CD8-positive, alpha-beta memory T cell (primary cell): ENCODE results near the gene DOCK2. TPM values are rescaled to one million over a fixed set of nuclear protein-coding genes. Genes with fewer than 3 reads are reported as not detected.
"Not testable (repeated sequence)": the region's sequence is repeated elsewhere in the genome, so short reads cannot be mapped to it uniquely, and the experiment has no call there.

ENCODE experiments used
- CTCF ChIA-PET: fragments of 350-600 bp; sonication (Branson Sonifier 250); formaldehyde crosslinking; loops from one replicate; lab custom pipeline; 2021; ENCODE audit warnings: antibody characterized with exemption; lab: Charles Lee
- POLR2A ChIA-PET: fragments of 350-600 bp; sonication (Branson Sonifier 250); formaldehyde crosslinking; loops from one replicate; lab custom pipeline; 2021; ENCODE audit warnings: antibody characterized with exemption; lab: Charles Lee
- DNase-seq, 5 donors: peaks; one replicate each; pipeline versions ENCODE4 v3.0.0 to v3.0.0-alpha.2; 2020 to 2022; ENCODE audit warnings: mixed read lengths in 1 of 5
- H3K27ac ChIP-seq: one replicate; pipeline ENCODE4 v1.7.0; 2013; ENCODE audit warnings: low read depth, mild to moderate bottlenecking, low read length, moderate library complexity
- H3K27me3 ChIP-seq: 2 replicates; pipeline ENCODE4 v1.7.0; 2013; ENCODE audit warnings: low read length, mild to moderate bottlenecking; ENCODE audit not compliant: insufficient read depth, poor library complexity, severe bottlenecking
- H3K36me3 ChIP-seq: 2 replicates; pipeline ENCODE4 v1.7.0; 2013; ENCODE audit warnings: mild to moderate bottlenecking, low read length, moderate library complexity; ENCODE audit not compliant: insufficient read depth
- H3K4me1 ChIP-seq: 2 replicates; pipeline ENCODE4 v1.7.0; 2013; ENCODE audit warnings: mild to moderate bottlenecking, low read length, moderate library complexity; ENCODE audit not compliant: insufficient read depth
- H3K4me3 ChIP-seq: 2 replicates; pipeline ENCODE4 v1.7.0; 2013; ENCODE audit warnings: mild to moderate bottlenecking, low read length
- H3K9me3 ChIP-seq: 2 replicates; pipeline ENCODE4 v1.7.0; 2013; ENCODE audit warnings: mild to moderate bottlenecking, low read length
- H3K27ac Mint-ChIP-seq, 8 donors: one replicate each; pipeline ENCODE4 v1.8.0; 2020 to 2021; ENCODE audit warnings: mixed read lengths in 8 of 8, mild to moderate bottlenecking in 6 of 8, inconsistent platforms in 3 of 8, moderate library complexity in 3 of 8
- H3K27me3 Mint-ChIP-seq, 2 donors: one replicate each; pipeline ENCODE4 v1.8.0; 2020 to 2021; ENCODE audit warnings: mixed read lengths in 2 of 2, mild to moderate bottlenecking in 1 of 2, moderate library complexity in 1 of 2
- H3K36me3 Mint-ChIP-seq, 3 donors: one replicate each; pipeline ENCODE4 v1.8.0; 2020 to 2021; ENCODE audit warnings: mixed read lengths in 3 of 3, inconsistent platforms in 1 of 3, mild to moderate bottlenecking in 1 of 3
- H3K4me1 Mint-ChIP-seq, 3 donors: one replicate each; pipeline ENCODE4 v1.8.0; 2020 to 2021; ENCODE audit warnings: mixed read lengths in 3 of 3, inconsistent platforms in 1 of 3, mild to moderate bottlenecking in 1 of 3
- H3K4me3 Mint-ChIP-seq, 7 donors: one replicate each; pipeline ENCODE4 v1.8.0; 2020 to 2021; ENCODE audit warnings: mixed read lengths in 7 of 7, mild to moderate bottlenecking in 6 of 7, moderate library complexity in 4 of 7, inconsistent platforms in 2 of 7
- H3K9me3 Mint-ChIP-seq, 5 donors: one replicate each; pipeline ENCODE4 v1.8.0; 2020 to 2022; ENCODE audit warnings: mixed read lengths in 5 of 5, mild to moderate bottlenecking in 3 of 5, moderate library complexity in 2 of 5, inconsistent platforms in 1 of 5
- polyA plus RNA-seq: library from polyadenylated mRNA; unstranded; fragments of 300-500 nt; fragmentation: Illumina TruSeq; gene quantifications from one replicate; pipeline ENCODE4 v1.2.3, GENCODE V29; 2021
- total RNA-seq, 2 experiments: library from RNA; stranded (reverse); gene quantifications; one replicate each; pipeline ENCODE4 v1.2.3, GENCODE V29; 2021

DOCK2 gene
- total and polyA plus RNA-seq, 3 experiments from 2014 or later, result 102 to 157 (median 155) TPM

DNA sequence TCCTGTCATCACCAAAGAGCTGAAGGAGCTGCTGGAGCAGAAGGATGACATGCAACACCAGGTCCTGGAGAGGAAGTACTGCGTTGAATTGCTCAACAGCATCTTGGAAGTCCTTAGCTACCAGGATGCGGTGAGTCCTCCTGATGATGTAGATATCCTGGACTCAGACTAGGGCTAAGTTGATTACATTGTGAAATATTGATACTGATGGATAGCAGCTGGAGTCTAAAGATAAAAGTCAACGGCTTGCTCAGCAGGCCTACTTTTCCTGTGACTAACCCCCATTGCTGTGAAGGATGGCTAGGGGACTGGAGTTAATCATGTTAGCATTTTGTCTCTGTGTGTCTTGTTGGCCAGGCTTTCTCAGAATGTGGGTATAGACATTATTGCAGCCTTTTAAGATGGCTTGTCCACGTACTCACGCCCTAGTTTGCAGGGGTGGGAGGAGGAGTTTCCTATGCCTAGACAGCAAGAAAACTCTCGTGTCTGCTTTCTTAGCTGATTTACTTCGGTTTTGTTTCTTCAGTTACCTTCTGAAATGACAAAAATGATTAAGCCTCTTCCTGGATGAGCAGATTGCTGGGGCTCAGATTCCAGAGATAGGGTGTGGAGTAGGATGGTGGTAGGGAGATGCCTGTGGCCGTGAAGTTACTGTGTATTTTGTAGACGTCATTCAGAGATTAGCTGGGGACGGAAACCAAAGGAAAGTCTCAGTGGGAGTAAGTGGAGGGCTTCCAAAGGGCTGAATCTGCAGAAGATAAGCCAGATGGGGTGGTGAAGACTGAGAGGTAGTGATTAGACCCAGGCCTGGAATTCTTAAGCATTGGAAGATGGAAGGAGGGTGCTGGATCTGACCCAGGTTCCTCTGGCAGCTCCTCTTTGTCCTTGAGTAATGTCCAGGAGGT is 166.3 kb downstream of the DOCK2 start:
- peaks cover 15% of the 10 kb centered on the region for H3K36me3 ChIP-seq
- no peak overlapping the region for H3K27ac ChIP-seq
- H3K36me3 Mint-ChIP-seq, result peaks cover 18 to 79% (median 23%) of the 10 kb centered on the region in 3 donors
- no peaks in the 10 kb centered on the region for H3K9me3 Mint-ChIP-seq
- peaks cover 13% of the 10 kb centered on the region for H3K4me1 ChIP-seq
- no peaks in the 10 kb centered on the region for H3K9me3 ChIP-seq
- no peak for DNase-seq
- POLR2A ChIA-PET, result no interaction called here
- H3K4me1 Mint-ChIP-seq, result peaks cover 37 to 48% (median 48%) of the 10 kb centered on the region in 3 donors
- H3K4me3 ChIP-seq, result no peak overlapping the region
- H3K4me3 Mint-ChIP-seq, result no peak overlapping the region
- H3K27me3 ChIP-seq, result no peaks in the 10 kb centered on the region
- no peaks in the 10 kb centered on the region for H3K27me3 Mint-ChIP-seq
- peak overlapping the region in 4 of 8 donors; percentile 18 to 61 (median 26) for H3K27ac Mint-ChIP-seq
- CTCF ChIA-PET, result interaction anchor here (0.6 kb wide), 1 partner anchor 32 kb away, joined by 3 read pairs; no protein-coding TSS in a partner anchor

DNA sequence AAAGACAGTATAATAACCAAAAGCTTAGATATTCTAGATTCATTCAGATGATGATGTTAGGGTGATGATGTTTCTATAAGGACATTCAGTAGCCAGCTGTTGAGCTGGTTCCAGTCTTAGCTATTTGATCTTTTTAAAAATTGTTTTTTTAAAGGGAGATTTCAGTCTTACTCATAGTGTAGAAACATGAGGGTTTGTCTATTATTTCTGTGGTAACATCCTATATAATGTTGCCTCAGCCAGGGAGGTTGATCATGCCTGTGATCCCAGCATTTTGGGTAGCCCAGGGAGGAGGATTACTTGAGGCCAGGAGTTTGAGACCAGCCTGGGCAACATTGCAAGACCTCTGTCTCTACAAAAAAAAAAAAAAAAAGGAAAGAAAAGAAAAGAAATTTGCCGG is 167.8 kb downstream of the DOCK2 start:
- H3K9me3 ChIP-seq, result no peaks in the 10 kb centered on the region
- Mint-ChIP-seq H3K4me1 (peaks cover 41 to 52% (median 52%) of the 10 kb centered on the region in 3 donors), H3K27me3 (no peaks in the 10 kb centered on the region), H3K27ac (peak overlapping the region in 3 of 8 donors; percentile 20 to 78 (median 62)), H3K9me3 (no peaks in the 10 kb centered on the region), H3K36me3 (peaks cover 23 to 79% (median 31%) of the 10 kb centered on the region in 3 donors), H3K4me3 (peak overlapping the region in 2 of 7 donors; percentile 28 to 48)
- H3K27ac ChIP-seq, result no peak overlapping the region
- peaks cover 15% of the 10 kb centered on the region for H3K36me3 ChIP-seq
- no peaks in the 10 kb centered on the region for H3K27me3 ChIP-seq
- POLR2A ChIA-PET, result no interaction called here
- no peak for DNase-seq
- CTCF ChIA-PET, result no interaction called here
- no peak overlapping the region for H3K4me3 ChIP-seq
- H3K4me1 ChIP-seq, result peaks cover 13% of the 10 kb centered on the region

DNA sequence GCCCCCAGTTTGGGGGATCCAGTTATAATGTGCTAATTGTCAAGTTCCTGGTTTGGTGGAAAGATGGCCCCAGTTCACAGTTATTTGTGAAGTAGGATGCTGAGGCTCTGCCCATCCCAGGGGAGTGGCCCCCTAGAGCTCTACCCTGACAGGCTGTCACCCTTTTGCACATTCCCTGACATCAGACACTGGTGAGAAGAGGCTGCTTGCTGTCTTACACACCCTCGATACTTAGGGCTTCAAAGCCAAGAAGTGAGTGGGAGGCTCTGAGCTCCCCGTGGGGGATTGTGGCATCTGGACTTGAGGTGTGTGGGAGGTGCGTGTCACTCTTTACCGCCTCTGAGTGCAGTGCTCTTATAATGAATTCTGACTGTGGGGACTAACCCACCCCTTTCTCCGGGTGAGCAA is 168.5 kb downstream of the DOCK2 start:
- peak in 2 of 5 donors; percentile 4 to 7 for DNase-seq
- H3K27me3 ChIP-seq, result no peaks in the 10 kb centered on the region
- Mint-ChIP-seq H3K4me1 (peaks cover 41 to 56% (median 53%) of the 10 kb centered on the region in 3 donors), H3K9me3 (no peaks in the 10 kb centered on the region), H3K36me3 (peaks cover 24 to 79% (median 36%) of the 10 kb centered on the region in 3 donors), H3K27me3 (no peaks in the 10 kb centered on the region), H3K4me3 (peak overlapping the region in 1 of 7 donors; percentile 32), H3K27ac (peak overlapping the region in 5 of 8 donors; percentile 20 to 63 (median 31))
- H3K36me3 ChIP-seq, result peaks cover 15% of the 10 kb centered on the region
- no peaks in the 10 kb centered on the region for H3K9me3 ChIP-seq
- POLR2A ChIA-PET, result interaction anchor here (0.7 kb wide), 1 partner anchor 19 kb away, joined by 3 read pairs; no protein-coding TSS in a partner anchor
- peaks cover 13% of the 10 kb centered on the region for H3K4me1 ChIP-seq
- no peak overlapping the region for H3K27ac ChIP-seq
- CTCF ChIA-PET, result no interaction called here
- no peak overlapping the region for H3K4me3 ChIP-seq

DNA sequence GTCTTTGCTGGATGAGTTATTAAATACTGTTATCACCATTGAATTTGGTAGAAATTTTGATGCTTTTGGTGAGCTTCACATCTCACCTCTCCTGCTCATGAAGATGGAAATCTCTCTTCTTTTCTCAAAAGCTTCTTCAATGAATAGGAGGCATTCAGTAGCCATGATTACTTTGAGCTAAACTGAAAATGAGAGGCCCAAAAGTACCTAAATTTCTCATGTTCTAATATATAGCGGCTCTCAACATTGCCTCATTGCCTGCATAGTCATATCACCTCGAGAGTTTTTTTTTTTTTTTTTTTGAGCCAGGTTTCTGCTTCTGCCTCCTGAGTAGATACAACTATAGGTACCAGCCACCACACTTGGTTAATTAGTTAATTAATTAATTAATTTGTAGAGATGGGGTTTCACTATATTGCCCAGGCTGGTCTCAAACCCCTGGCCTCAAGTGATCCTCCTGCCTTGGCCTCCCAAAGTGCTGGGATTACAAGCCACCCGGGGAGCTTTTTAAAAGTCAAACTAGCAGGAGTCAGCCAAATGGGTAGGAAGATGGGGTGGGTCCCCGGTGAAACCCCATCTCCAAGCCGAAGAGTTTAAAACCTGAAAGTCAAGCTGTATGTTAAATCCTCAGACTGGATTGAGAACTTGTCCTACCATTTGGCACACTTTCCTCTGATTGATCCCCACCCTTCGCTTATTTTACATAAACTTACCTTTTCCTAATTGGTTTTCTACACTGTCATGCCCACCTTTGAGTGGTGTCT is 169.0 kb downstream of the DOCK2 start:
- no peak overlapping the region for H3K27ac ChIP-seq
- peaks cover 39 to 59% (median 51%) of the 10 kb centered on the region in 3 donors for H3K4me1 Mint-ChIP-seq
- H3K4me3 ChIP-seq, result no peak overlapping the region

DNA sequence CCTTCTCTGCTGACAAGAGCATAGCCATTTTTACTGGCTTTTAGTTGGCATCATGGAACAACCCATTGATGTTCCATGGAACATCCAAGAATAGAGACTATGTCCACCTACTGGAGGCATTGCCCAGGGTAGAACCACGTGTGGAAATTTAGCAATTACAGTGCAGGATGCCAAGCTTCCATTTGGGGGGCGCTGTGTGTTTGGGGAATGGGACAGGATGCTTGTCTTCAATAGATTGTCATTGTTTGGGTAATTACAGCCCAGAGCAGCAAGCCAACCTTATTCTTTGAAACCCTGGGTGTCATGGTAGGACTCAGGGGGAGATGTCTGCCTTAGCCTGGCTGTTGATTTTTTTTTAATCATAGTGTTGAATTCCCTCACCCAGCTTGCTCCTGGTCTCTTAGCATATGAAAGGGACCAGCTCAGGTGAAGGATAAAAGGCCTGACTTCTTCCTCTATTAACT is 171.1 kb downstream of the DOCK2 start:
- ChIA-PET POLR2A (no interaction called here), CTCF (no interaction called here)
- Histone ChIP-seq H3K27ac (no peak overlapping the region), H3K4me3 (no peak overlapping the region), H3K36me3 (peaks cover 16% of the 10 kb centered on the region), H3K27me3 (no peaks in the 10 kb centered on the region), H3K4me1 (peaks cover 13% of the 10 kb centered on the region), H3K9me3 (no peaks in the 10 kb centered on the region)
- H3K36me3 Mint-ChIP-seq, result peaks cover 29 to 85% (median 39%) of the 10 kb centered on the region in 3 donors
- H3K27ac Mint-ChIP-seq, result peak overlapping the region in 1 of 8 donors; percentile 68
- H3K27me3 Mint-ChIP-seq, result no peaks in the 10 kb centered on the region
- no peak for DNase-seq
- no peak overlapping the region for H3K4me3 Mint-ChIP-seq
- peaks cover 40 to 51% (median 40%) of the 10 kb centered on the region in 3 donors for H3K4me1 Mint-ChIP-seq
- H3K9me3 Mint-ChIP-seq, result no peaks in the 10 kb centered on the region

More for the DNA sequence above, 169.0 kb downstream of the DOCK2 start:
- peak overlapping the region in 2 of 7 donors; percentile 32 for H3K4me3 Mint-ChIP-seq
- H3K9me3 ChIP-seq, result no peaks in the 10 kb centered on the region
- CTCF ChIA-PET, result interaction anchor here (1.3 kb wide), 1 partner anchor 14 kb away, joined by 5 read pairs; no protein-coding TSS in a partner anchor
- no peaks in the 10 kb centered on the region for H3K27me3 ChIP-seq
- no peaks in the 10 kb centered on the region for H3K27me3 Mint-ChIP-seq
- peaks cover 13% of the 10 kb centered on the region for H3K4me1 ChIP-seq
- peak overlapping the region in 4 of 8 donors; percentile 25 to 72 (median 53) for H3K27ac Mint-ChIP-seq
- peaks cover 18% of the 10 kb centered on the region for H3K36me3 ChIP-seq
- peaks cover 28 to 83% (median 35%) of the 10 kb centered on the region in 3 donors for H3K36me3 Mint-ChIP-seq
- DNase-seq, result no peak
- H3K9me3 Mint-ChIP-seq, result no peaks in the 10 kb centered on the region
- POLR2A ChIA-PET, result interaction anchor here (0.7 kb wide), 1 partner anchor 19 kb away, joined by 3 read pairs; no protein-coding TSS in a partner anchor

DNA sequence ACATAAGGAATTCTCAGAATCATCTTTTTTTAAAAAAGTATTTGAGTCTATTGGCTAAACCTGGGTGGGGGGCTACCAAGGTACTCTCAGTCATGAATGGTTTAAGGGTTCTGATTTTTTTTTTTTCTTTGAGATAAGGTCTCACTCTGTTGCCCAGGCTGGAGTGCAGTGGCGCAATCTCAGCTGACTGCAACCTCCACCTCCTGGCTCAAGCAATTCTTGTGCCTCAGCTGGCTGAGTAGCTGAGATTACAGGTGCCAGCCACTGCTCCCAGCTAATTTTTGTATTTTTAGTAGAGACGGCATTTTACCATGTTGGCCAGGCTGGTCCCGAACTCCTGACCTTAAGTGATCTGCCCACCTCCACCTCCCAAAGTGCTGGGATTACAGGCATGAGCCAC is 171.8 kb downstream of the DOCK2 start:
- H3K4me1 ChIP-seq, H3K4me3 Mint-ChIP-seq, H3K27me3 Mint-ChIP-seq, DNase-seq, H3K9me3 Mint-ChIP-seq, H3K36me3 ChIP-seq, H3K4me3 ChIP-seq, CTCF ChIA-PET, POLR2A ChIA-PET, H3K9me3 ChIP-seq, H3K27ac Mint-ChIP-seq, H3K27me3 ChIP-seq, H3K27ac ChIP-seq: not testable (repeated sequence)
- H3K4me1 Mint-ChIP-seq, result peaks cover 36 to 49% (median 37%) of the 10 kb centered on the region in 3 donors
- H3K36me3 Mint-ChIP-seq, result peaks cover 25 to 85% (median 38%) of the 10 kb centered on the region in 3 donors

DNA sequence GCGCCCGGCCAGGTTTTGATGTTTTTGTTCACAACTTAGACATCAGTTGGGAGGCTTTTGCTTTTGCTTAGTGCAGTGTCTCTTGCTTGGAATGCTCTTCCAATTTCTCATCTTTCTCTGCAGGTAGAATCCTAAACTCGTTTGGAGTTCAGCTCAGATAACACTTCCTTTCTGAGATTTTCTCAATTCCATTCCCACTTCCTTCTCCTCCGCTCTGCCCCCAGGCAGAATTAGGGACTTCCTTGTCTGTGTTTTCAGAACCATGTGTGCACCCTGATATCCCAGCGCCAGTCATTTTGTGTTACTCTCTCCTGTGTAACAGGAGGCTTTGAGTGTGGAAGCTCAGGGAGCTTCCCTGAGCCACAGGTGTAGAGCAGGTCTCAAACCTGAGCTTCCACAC is 172.2 kb downstream of the DOCK2 start:
- Mint-ChIP-seq H3K4me3 (no peak overlapping the region), H3K36me3 (peaks cover 24 to 86% (median 40%) of the 10 kb centered on the region in 3 donors), H3K9me3 (no peaks in the 10 kb centered on the region), H3K27me3 (no peaks in the 10 kb centered on the region), H3K27ac (peak overlapping the region in 2 of 8 donors; percentile 56 to 64), H3K4me1 (peaks cover 33 to 45% (median 38%) of the 10 kb centered on the region in 3 donors)
- Histone ChIP-seq H3K4me1 (peaks cover 6% of the 10 kb centered on the region), H3K9me3 (no peaks in the 10 kb centered on the region), H3K36me3 (peaks cover 4% of the 10 kb centered on the region), H3K27ac (no peak overlapping the region), H3K27me3 (no peaks in the 10 kb centered on the region), H3K4me3 (no peak overlapping the region)
- CTCF ChIA-PET, result no interaction called here
- POLR2A ChIA-PET, result no interaction called here
- no peak for DNase-seq
